ENCODE data around the gene SORCS2.

SORCS2 gene

DNA sequence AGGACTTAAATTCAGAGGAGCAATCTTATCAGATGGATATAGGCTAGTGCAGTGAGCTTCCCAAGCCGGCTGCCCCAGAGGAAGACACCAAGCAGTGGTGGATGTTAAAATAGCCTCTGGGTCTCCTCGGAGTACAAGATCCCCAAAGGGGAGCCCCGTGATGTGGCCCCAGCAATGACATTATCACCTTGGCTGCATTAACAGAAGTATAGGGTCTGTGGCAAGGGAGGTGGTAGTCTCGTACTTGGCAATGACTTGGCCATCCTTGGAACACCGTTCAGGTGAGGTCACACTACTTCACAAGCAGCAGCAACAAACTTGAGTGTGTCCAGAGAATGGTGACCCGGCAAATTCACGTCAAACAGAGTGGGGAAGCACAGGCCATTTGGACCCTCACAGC lies 174.6 kb downstream of the SORCS2 start:
- peaks cover 10% of the 10 kb centered on the region for H3K27me3 Mint-ChIP-seq
- H3K4me3 Mint-ChIP-seq: no peak overlapping the region
- H3K4me1 Mint-ChIP-seq: no peaks in the 10 kb centered on the region
- H3K27ac Mint-ChIP-seq: no peak overlapping the region
- no peaks in the 10 kb centered on the region for H3K36me3 Mint-ChIP-seq
- H3K9me3 Mint-ChIP-seq: peaks cover 3% of the 10 kb centered on the region
- ATAC-seq: no peak

DNA sequence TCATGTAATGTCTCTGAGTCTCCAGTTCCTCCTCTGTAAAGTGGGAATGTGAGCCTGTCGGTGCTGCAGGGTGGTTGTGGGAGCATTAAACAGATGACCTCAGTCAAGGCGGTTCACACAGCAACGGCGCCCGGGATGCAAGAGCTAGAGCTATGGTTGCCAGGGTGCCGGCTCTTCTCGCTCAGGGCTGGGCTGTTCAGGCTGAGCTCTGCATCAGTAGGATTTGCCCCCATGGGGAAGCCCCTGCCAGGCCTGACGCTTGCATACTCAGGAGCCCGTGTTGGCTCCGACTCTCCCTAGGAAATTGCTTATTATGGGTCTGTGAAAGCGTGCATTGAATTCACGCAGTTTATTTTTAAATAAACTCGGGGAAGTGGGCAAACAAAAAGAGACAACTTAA lies 175.1 kb downstream of the SORCS2 start:
- no peak for ATAC-seq
- H3K27ac Mint-ChIP-seq: no peak overlapping the region
- no peaks in the 10 kb centered on the region for H3K36me3 Mint-ChIP-seq
- H3K4me3 Mint-ChIP-seq: no peak overlapping the region
- no peaks in the 10 kb centered on the region for H3K4me1 Mint-ChIP-seq
- H3K9me3 Mint-ChIP-seq: peaks cover 3% of the 10 kb centered on the region
- H3K27me3 Mint-ChIP-seq: peaks cover 10% of the 10 kb centered on the region

DNA sequence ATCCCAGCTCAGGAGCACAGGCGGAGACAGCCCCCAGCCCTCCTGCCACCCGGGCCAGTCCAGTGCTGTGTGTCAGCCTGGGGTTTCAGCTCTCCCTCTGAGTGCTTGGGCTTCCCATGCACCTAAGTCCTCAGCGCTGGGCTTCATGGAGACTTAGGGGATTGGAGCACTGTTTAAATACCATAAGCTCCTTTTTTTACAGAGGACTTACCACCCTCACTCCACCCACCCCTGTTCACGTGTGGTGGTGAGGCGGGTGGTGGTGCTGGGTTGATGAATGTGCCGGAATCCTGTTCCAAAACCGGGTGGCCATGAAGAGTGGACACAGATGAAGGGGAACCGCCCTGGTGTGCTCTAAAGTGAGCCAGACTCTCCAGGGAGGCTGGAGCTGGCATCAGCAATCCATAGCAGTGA lies 175.5 kb downstream of the SORCS2 start:
- H3K4me3 Mint-ChIP-seq: no peak overlapping the region
- H3K4me1 Mint-ChIP-seq: no peaks in the 10 kb centered on the region
- no peak for ATAC-seq

DNA sequence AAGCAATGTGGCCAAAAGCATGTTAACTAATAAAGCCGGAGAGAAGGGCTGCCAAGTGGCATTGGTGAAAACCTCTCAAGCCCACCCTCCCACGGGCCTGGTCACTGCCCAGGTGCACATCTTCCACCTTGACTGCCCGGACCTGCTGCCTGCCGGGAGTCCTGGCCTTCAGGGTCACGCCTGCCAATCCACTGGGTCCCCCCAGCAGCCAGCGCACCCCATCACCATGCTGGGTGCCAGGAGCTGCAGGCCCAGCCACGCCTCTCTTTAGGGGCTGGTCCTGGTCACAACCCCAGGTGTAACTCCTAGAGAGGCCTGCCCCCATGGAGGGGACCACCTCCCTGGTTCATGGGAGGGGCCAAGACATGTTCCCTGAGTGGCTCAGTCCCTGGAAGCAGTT lies 176.0 kb downstream of the SORCS2 start:
- no peak for ATAC-seq
- Mint-ChIP-seq H3K4me1 (no peaks in the 10 kb centered on the region), H3K9me3 (peaks cover 3% of the 10 kb centered on the region), H3K36me3 (no peaks in the 10 kb centered on the region), H3K27me3 (peaks cover 10% of the 10 kb centered on the region), H3K4me3 (no peak overlapping the region), H3K27ac (no peak overlapping the region)

More for the DNA sequence above, 175.5 kb downstream of the SORCS2 start:
- Mint-ChIP-seq H3K36me3 (no peaks in the 10 kb centered on the region), H3K27ac (no peak overlapping the region), H3K9me3 (peaks cover 3% of the 10 kb centered on the region), H3K27me3 (peaks cover 10% of the 10 kb centered on the region)

DNA sequence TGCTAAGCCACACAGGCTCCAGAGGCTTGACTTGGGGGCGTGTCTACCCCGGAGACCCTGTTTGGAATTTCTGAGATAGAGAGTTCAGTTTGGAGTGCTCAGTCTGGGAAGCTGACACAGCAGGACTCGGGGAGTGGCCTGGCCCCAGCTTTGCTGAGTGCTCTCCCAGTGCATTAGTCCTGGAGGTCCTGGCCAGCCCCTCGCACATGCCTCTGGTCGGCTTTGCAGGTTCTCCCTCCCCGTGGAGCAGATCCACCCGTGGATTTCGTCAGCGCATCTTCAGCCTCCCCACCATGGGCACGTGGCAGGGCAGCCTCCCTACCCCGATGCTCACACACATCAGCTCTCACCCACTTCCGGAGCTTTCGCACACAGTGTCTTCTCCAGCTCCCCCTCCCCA lies 177.2 kb downstream of the SORCS2 start:
- no peak overlapping the region for H3K4me3 Mint-ChIP-seq
- H3K9me3 Mint-ChIP-seq: no peaks in the 10 kb centered on the region
- H3K36me3 Mint-ChIP-seq: no peaks in the 10 kb centered on the region
- no peaks in the 10 kb centered on the region for H3K4me1 Mint-ChIP-seq
- ATAC-seq: no peak
- no peak overlapping the region for H3K27ac Mint-ChIP-seq
- H3K27me3 Mint-ChIP-seq: peaks cover 10% of the 10 kb centered on the region

DNA sequence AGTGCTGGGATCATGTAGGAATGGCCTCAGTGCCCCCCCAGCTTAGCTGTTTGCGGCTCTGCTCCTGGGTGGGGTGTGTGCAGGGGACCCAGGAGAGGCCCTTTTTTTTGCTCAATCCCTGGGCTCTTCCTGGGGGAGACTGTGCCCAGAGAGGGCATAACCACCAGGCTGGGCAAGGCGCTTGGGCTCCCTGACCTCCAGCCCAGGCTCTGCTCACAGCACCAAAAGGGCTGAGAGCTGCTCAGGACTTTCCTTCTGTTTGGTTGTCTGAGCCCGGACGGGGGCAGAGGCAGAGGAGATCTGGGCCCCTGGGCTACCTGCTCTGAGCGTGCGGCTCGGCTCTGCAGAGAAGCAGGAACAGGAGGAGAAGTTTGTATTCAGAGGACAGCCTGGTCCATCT lies 177.7 kb downstream of the SORCS2 start:
- Mint-ChIP-seq H3K27ac (no peak overlapping the region), H3K36me3 (no peaks in the 10 kb centered on the region), H3K9me3 (no peaks in the 10 kb centered on the region), H3K27me3 (peaks cover 10% of the 10 kb centered on the region), H3K4me1 (no peaks in the 10 kb centered on the region), H3K4me3 (no peak overlapping the region)
- ATAC-seq: no peak

DNA sequence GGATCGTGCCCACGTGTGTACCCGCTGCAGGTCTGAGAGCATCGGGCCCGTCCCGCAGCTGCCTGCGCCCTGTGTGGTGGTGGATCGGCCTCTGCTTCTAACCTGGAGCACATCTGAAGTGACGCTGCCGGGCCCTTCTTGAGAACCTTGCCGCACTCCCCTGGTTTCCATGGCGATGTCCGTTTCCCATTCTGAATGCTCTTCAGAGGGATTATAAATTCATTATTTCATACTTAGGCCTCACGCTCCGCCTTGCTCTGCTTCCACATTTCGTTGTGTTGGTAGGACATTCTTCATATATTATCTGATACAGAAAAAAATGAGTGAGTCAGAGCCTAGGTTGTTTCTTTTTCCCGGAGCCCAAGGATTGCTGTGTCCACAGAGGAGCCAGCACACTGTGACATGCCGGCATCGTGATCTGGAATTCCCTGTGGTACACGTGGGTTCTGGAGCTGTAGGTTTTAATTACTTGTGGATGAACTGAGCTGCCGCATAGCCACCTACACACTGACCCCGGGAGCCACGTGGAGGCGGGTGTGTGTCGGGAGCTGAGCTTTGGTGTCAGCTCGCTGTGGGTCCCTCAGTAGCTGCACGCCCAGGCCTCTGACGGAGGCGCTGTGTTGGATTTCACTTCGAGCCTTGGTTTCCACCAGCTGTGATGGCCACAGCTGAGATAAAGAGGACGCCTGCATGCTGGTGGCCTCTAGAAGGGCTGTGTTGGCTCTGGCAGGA lies 179.0 kb downstream of the SORCS2 start:
- Mint-ChIP-seq H3K4me1 (no peaks in the 10 kb centered on the region), H3K27ac (no peak overlapping the region), H3K9me3 (no peaks in the 10 kb centered on the region), H3K4me3 (no peak overlapping the region), H3K27me3 (peaks cover 10% of the 10 kb centered on the region), H3K36me3 (no peaks in the 10 kb centered on the region)
- no peak for ATAC-seq

DNA sequence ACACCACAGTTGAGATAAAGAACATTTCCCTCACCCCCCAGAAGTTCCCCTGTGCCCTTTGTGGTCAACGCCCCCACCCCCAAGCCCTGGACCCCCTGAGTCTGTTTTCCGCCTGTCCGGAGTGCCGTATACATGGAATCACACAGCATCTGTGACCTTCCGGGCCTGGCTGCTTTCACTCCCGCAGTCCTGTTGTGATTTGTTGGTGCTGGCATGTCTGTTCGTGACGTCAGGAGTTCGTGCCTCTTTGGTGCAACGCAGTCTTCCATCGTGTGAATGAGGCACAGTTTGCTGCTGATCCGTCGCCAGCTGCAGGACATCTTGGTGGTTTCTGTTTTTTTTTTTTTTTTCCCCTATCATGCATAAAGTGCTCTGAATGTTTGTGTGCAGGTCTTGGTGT lies 180.3 kb downstream of the SORCS2 start:
- Mint-ChIP-seq H3K27me3 (peaks cover 16% of the 10 kb centered on the region), H3K4me3 (no peak overlapping the region), H3K4me1 (no peaks in the 10 kb centered on the region), H3K9me3 (peaks cover 3% of the 10 kb centered on the region), H3K36me3 (no peaks in the 10 kb centered on the region), H3K27ac (no peak overlapping the region)
- ATAC-seq: no peak

DNA sequence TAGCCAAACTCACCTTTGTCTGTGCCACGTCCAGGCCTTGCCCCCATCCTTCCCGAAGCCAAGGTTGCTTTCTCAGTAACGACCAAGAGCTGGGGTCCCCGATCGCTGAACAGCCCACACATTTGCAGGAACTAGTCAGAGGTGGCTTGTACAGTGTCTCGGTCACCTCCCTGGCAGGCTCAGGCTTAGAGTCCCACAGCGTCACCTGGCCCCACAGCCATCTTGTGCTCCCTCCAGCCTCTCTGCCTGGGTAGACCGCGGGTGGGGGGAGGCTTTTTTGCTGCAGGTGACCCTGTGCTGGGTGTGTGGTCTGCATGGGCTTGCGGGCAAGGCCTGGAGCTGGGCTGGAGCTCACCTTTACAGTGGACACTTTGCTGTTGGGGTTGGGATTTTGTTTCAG lies 182.2 kb downstream of the SORCS2 start:
- Mint-ChIP-seq H3K27me3 (peaks cover 30% of the 10 kb centered on the region), H3K4me1 (no peaks in the 10 kb centered on the region)

DNA sequence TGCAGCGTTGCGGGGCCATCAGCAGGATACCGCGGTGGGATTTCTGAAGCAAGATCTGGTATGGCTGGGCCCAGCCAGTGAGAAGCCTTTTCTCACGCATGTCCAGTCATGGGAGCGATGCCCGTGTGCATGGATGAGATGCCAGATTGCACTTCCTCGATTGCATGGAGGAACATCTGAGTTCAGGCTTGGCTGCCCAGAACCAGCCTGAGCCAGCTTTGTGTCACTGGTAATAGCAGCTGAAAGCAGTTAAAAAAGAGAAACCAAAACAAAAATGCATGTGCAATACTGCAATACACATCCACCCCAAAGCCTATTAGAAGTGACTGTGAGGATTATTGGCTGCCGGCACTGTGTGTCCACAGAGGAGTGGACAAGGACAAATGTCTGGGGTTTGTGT lies 183.1 kb downstream of the SORCS2 start:
- Mint-ChIP-seq H3K4me1 (no peaks in the 10 kb centered on the region), H3K27ac (no peak overlapping the region), H3K4me3 (no peak overlapping the region), H3K9me3 (peaks cover 11% of the 10 kb centered on the region), H3K27me3 (peaks cover 28% of the 10 kb centered on the region), H3K36me3 (no peaks in the 10 kb centered on the region)
- no peak for ATAC-seq

More for the DNA sequence above, 182.2 kb downstream of the SORCS2 start:
- Mint-ChIP-seq H3K27ac (no peak overlapping the region), H3K36me3 (no peaks in the 10 kb centered on the region), H3K9me3 (peaks cover 11% of the 10 kb centered on the region), H3K4me3 (no peak overlapping the region)
- ATAC-seq: no peak

DNA sequence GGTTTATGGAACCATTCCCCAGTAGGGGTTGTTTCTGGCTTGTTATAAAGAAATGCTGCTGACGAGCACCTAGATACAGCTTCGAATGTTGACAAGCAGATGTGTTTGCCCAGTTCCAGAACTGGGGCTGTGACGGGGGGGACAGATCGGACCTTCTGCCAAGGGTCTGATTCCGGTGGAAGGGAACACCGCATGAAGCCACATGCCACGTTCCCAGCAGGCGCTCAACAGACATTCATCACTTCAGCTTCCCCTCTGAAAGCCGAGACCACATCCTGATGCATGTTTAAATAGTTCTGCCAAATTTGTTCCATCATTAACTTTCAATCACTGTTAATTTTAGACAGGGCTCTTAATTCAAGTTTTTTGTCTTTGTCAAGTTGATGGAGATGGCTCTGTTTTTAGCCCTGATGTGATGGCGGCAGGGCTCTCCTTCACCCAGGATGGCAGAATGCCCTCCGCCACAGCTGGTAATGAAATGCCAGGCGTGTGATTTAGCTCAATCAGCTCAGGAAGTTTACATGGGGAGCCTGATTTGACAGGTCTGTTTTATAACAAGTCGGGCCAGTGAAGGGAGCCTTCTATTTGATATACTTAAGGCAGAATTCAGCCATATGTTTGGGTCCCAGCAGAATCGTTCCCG lies 185.0 kb downstream of the SORCS2 start:
- H3K27me3 Mint-ChIP-seq: peaks cover 38% of the 10 kb centered on the region

DNA sequence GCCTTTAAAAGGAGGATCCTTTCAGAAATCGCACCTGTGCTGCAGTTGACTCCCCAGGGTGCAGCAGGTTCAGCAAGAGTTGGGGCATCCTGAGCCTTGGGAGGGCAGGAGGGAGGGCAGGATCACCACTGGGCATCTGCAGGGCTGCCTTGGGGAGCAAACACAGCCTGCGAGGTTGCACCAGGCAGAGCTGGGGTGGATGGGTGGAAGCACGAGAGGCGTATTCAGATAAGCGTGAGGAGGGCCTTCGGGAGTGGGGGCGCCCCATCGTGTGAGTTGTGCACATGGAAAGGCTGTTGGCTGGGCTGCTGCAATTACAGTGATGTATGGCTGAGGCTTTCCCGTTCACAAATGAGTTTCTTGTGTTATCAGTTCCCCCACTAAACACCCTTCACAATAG lies 186.8 kb downstream of the SORCS2 start:
- no peaks in the 10 kb centered on the region for H3K36me3 Mint-ChIP-seq
- ATAC-seq: no peak
- H3K27me3 Mint-ChIP-seq: peaks cover 38% of the 10 kb centered on the region
- no peak overlapping the region for H3K4me3 Mint-ChIP-seq
- H3K4me1 Mint-ChIP-seq: no peaks in the 10 kb centered on the region
- no peak overlapping the region for H3K27ac Mint-ChIP-seq
- peaks cover 11% of the 10 kb centered on the region for H3K9me3 Mint-ChIP-seq

More for the DNA sequence above, 185.0 kb downstream of the SORCS2 start:
- Mint-ChIP-seq H3K9me3 (peaks cover 11% of the 10 kb centered on the region), H3K36me3 (no peaks in the 10 kb centered on the region), H3K4me1 (no peaks in the 10 kb centered on the region), H3K4me3 (no peak overlapping the region), H3K27ac (no peak overlapping the region)
- no peak for ATAC-seq

DNA sequence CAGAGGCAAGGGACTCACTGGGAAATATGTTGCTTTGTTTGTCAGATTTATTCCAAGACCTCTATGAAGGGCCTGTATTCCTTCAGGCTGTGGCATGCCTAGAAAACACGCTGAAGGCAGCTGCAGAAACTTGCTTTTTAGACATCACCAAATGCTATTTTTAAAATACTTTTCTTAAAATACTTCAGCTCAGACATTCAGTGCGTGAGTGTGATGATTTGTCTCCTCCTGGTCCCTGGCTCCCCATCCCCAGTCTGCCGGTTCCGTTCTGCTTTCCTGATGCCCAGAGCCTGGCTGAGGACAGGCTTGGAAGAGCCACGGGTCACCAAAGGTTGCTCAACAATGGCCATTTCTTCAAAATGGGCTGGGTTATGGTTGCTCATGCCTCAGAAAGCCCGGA lies 187.4 kb downstream of the SORCS2 start:
- no peaks in the 10 kb centered on the region for H3K4me1 Mint-ChIP-seq
- H3K27ac Mint-ChIP-seq: no peak overlapping the region
- ATAC-seq: no peak
- H3K9me3 Mint-ChIP-seq: peaks cover 11% of the 10 kb centered on the region
- H3K4me3 Mint-ChIP-seq: no peak overlapping the region
- peaks cover 38% of the 10 kb centered on the region for H3K27me3 Mint-ChIP-seq
- no peaks in the 10 kb centered on the region for H3K36me3 Mint-ChIP-seq

DNA sequence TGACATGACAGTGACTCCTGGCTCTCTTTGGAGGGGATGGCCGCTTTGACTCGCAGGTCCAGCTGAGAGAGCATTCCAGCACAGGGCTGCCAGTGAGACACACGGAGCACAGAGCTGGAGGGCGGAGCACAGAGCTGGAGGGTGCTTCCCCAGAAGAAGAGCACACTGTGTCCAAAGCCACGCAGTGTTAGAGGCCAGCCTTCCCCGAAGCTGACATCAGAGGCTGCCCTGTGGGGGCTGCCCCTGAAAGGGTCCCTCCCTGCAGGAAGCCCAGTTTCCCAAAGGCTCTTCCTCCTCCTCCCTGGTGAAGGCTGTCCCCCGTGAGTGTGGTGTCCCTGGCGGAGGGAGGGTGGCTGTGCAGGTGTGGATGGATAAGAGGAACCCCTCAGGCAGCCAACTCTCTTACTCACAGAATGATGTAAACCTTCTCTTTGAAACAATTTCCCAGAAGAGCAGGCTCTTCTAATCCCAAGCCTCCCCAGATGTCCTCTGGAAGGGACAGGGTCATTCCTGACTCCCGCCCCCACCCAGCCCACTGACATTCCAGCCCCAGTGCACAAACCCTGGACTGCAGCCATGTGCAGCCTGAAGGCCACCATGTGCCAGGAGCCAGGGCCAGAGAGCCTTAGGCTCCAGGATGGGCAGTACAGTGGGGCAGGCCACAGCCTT lies 189.0 kb downstream of the SORCS2 start:
- Mint-ChIP-seq H3K9me3 (peaks cover 15% of the 10 kb centered on the region), H3K27me3 (peaks cover 38% of the 10 kb centered on the region), H3K4me1 (no peaks in the 10 kb centered on the region), H3K36me3 (no peaks in the 10 kb centered on the region), H3K27ac (no peak overlapping the region), H3K4me3 (no peak overlapping the region)
- ATAC-seq: no peak

DNA sequence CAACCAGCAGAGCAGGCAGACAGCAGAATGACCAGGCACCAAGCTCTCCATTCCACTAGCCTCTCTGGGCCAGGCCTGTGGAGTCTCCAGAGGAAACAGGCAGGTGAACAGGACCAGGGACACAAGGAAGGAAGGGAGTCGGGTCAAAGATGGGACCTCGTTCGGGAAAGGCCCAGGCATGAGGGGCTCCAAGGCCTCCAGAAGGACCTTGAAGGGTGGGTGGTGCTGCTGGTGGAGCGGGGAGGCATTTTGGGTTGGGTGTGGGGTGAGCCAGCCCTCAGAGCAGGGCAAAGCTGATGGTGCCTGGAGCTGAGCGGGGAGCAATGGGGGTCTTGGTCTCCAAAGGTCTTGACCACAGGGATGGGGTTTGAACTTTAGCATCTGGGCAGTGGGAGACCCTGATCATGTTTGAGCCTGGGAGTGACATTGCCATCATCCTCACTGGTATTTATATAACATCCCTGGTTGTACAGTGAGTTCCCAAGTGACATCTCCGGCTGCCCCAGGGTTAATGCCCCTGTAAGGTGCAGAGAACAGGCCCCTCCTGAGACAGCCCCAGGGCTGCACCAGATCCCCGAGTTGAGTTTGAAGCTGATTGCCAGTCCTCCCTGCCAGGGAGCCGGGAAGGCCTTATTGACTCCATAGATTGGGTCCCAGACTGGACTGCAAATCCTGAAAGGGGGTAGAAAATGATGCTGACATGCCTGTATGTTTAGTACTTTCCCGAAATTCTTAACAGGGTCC lies 189.7 kb downstream of the SORCS2 start:
- peaks cover 18% of the 10 kb centered on the region for H3K9me3 Mint-ChIP-seq

More for the DNA sequence above, 189.7 kb downstream of the SORCS2 start:
- H3K4me1 Mint-ChIP-seq: no peaks in the 10 kb centered on the region
- H3K4me3 Mint-ChIP-seq: no peak overlapping the region
- peaks cover 38% of the 10 kb centered on the region for H3K27me3 Mint-ChIP-seq
- no peak overlapping the region for H3K27ac Mint-ChIP-seq
- ATAC-seq: no peak
- no peaks in the 10 kb centered on the region for H3K36me3 Mint-ChIP-seq
